Fibroblast of skin of abdomen (primary cell): ENCODE measurements around the gene NTNG1. TPM values are rescaled to one million over a fixed set of nuclear protein-coding genes. Genes with fewer than 3 reads are reported as not detected.
"Not testable (repeated sequence)": the region's sequence is repeated elsewhere in the genome, so short reads cannot be mapped to it uniquely, and the experiment has no call there.

ENCODE experiments used
- DNase-seq: peaks from one replicate; pipeline ENCODE4 v3.0.0-alpha.2; 2013
- polyA plus RNA-seq, 2 experiments: library from polyadenylated mRNA; unstranded; fragments of 120-200 nt; gene quantifications; one replicate each; pipeline ENCODE4 v1.2.1, GENCODE V29; 2013; ENCODE audit not compliant: insufficient read length in 2 of 2

Gene NTNG1
- polyA plus RNA-seq (2013, experiment 1 of 2; ENCODE audit: insufficient read length), result 23.8 TPM
- polyA plus RNA-seq (2013, experiment 2 of 2; ENCODE audit: insufficient read length), result 24.3 TPM

- DNase-seq, result peak; percentile 54
These were observed at the start of gene NTNG1 for GRCh38 chr1:107140703-107141490. Gene NTNG1 (plus strand): TSS chr1:107141039.

- DNase-seq, result no peak
These were observed 49.4 kb upstream of the NTNG1 start for GRCh38 chr1:107091418-107091817.

- DNase-seq, result not testable (repeated sequence)
These were observed 47.4 kb upstream of the NTNG1 start for GRCh38 chr1:107093395-107093794.

GRCh38 chr1:107095647-107096046, 45.2 kb upstream of the NTNG1 start:
- DNase-seq, result no peak

GRCh38 chr1:107096690-107097089, 44.1 kb upstream of the NTNG1 start:
- DNase-seq, result no peak

- no peak for DNase-seq
These were observed 41.9 kb upstream of the NTNG1 start for GRCh38 chr1:107098961-107099360.

- DNase-seq, result peak; percentile 71
These were observed 40.4 kb upstream of the NTNG1 start for GRCh38 chr1:107100331-107100984.

- no peak for DNase-seq
These were observed 34.9 kb upstream of the NTNG1 start for GRCh38 chr1:107105914-107106313.

- DNase-seq, result peak; percentile 73
These were observed 30.5 kb upstream of the NTNG1 start for GRCh38 chr1:107110326-107110725.

GRCh38 chr1:107116306-107116790, 24.5 kb upstream of the NTNG1 start:
- no peak for DNase-seq

- DNase-seq, result no peak
These were observed 18.6 kb upstream of the NTNG1 start for GRCh38 chr1:107122225-107122624.

GRCh38 chr1:107123741-107124140, 17.1 kb upstream of the NTNG1 start:
- DNase-seq, result no peak

- no peak for DNase-seq
These were observed 16.1 kb upstream of the NTNG1 start for GRCh38 chr1:107124694-107125093.

- no peak for DNase-seq
These were observed 8.6 kb upstream of the NTNG1 start for GRCh38 chr1:107132195-107132594.

- no peak for DNase-seq
These were observed 8.1 kb upstream of the NTNG1 start for GRCh38 chr1:107132780-107133179.

GRCh38 chr1:107135463-107135862, 5.4 kb upstream of the NTNG1 start:
- DNase-seq, result peak; percentile 75

- DNase-seq, result peak; percentile 35
These were observed 2.7 kb upstream of the NTNG1 start for GRCh38 chr1:107138166-107138565.

- DNase-seq, result peak; percentile 83
These were observed 1.9 kb upstream of the NTNG1 start for GRCh38 chr1:107138767-107139445.

- DNase-seq, result peak; percentile 90
These were observed 771 bp upstream of the NTNG1 start for GRCh38 chr1:107139833-107140702.

GRCh38 chr1:107141491-107142126, 770 bp downstream of the NTNG1 start:
- peak; percentile 50 for DNase-seq

- peak; percentile 78 for DNase-seq
These were observed 1.3 kb downstream of the NTNG1 start for GRCh38 chr1:107142140-107142542.

GRCh38 chr1:107142666-107143065, 1.8 kb downstream of the NTNG1 start:
- no peak for DNase-seq
